Left ventricle myocardium inferior (tissue), 1 donor: ENCODE data around the gene LY6G6D. TPM values are rescaled to one million over a fixed set of nuclear protein-coding genes. Genes with fewer than 3 reads are reported as not detected.

Experiments used
- DNase-seq: peaks from one replicate; pipeline ENCODE4 v3.0.0-alpha.2; 2020
- H3K27ac ChIP-seq: fragments of 200-600 bp; replicated peaks from 2 replicates; pipeline ENCODE4 v1.8.0; 2021
- H3K27me3 ChIP-seq: fragments of 200-600 bp; 2 replicates; pipeline ENCODE4 v1.8.0; 2021; ENCODE audit warnings: low read depth
- H3K36me3 ChIP-seq: fragments of 200-600 bp; 2 replicates; pipeline ENCODE4 v1.8.0; 2021
- H3K4me1 ChIP-seq: fragments of 200-600 bp; 2 replicates; pipeline ENCODE4 v1.8.0; 2021
- H3K4me3 ChIP-seq: fragments of 200-600 bp; 2 replicates; pipeline ENCODE4 v1.8.0; 2021; ENCODE audit warnings: mild to moderate bottlenecking, moderate library complexity
- H3K9me3 ChIP-seq: fragments of 200-600 bp; replicated peaks from 2 replicates; pipeline ENCODE4 v1.8.0; 2021
- CTCF ChIP-seq: fragments of 200-600 bp; IDR thresholded peaks from 2 replicates; pipeline ENCODE4 v1.8.0; 2021; ENCODE audit warnings: antibody characterized with exemption, mild to moderate bottlenecking, borderline replicate concordance
- intact Hi-C: fragments of 100-400 bp; cut with micrococcal nuclease; formaldehyde crosslinking; loops from one replicate; pipeline ENCODE4 v1.11.0; 2022
- total RNA-seq: library from RNA; stranded (reverse); fragmentation: NEBNext Ultra II Directional; extraction: Animal tissue kit (Norgen Biotek cat#: 25700); gene quantifications from one replicate; pipeline ENCODE4 v1.2.1, GENCODE V29; 2021
- donor health status: DM: no; HTN: yes; CAD: no; lungs with severe emphysema.

LY6G6D gene
- total RNA-seq, 1 donor from 2014 or later: not detected

- Histone ChIP-seq H3K4me1 (no peaks in the 10 kb centered on the region), H3K27ac (no peak overlapping the region)
- no peak for DNase-seq
Observed at GRCh38 chr6:31717499-31718222, 2.5 kb downstream of the LY6G6D start.

GRCh38 chr6:31718265-31718664, 3.1 kb downstream of the LY6G6D start:
- Histone ChIP-seq H3K27me3 (no peaks in the 10 kb centered on the region), H3K36me3 (no peaks in the 10 kb centered on the region), H3K9me3 (no peaks in the 10 kb centered on the region), H3K27ac (no peak overlapping the region), H3K4me1 (no peaks in the 10 kb centered on the region), H3K4me3 (no peak overlapping the region)
- DNase-seq: no peak
- TF ChIP-seq CTCF: no peak
- intact Hi-C loops: no loop called here

More at GRCh38 chr6:31717499-31718222, 2.5 kb downstream of the LY6G6D start:
- Histone ChIP-seq H3K36me3 (no peaks in the 10 kb centered on the region), H3K27me3 (no peaks in the 10 kb centered on the region), H3K4me3 (no peak overlapping the region), H3K9me3 (no peaks in the 10 kb centered on the region)
- intact Hi-C loops: no loop called here
- TF ChIP-seq CTCF: no peak

- Histone ChIP-seq H3K36me3 (no peaks in the 10 kb centered on the region), H3K9me3 (no peaks in the 10 kb centered on the region), H3K4me1 (no peaks in the 10 kb centered on the region), H3K4me3 (no peak overlapping the region), H3K27ac (no peak overlapping the region), H3K27me3 (no peaks in the 10 kb centered on the region)
- intact Hi-C loops: no loop called here
- TF ChIP-seq CTCF: no peak
- no peak for DNase-seq
Observed at GRCh38 chr6:31719001-31719400, 3.9 kb downstream of the LY6G6D start.

- Histone ChIP-seq H3K36me3 (no peaks in the 10 kb centered on the region), H3K4me3 (no peak overlapping the region), H3K9me3 (no peaks in the 10 kb centered on the region), H3K4me1 (no peaks in the 10 kb centered on the region), H3K27me3 (no peaks in the 10 kb centered on the region), H3K27ac (no peak overlapping the region)
- intact Hi-C loops: no loop called here
- no peak for DNase-seq
- TF ChIP-seq CTCF: no peak
Observed at GRCh38 chr6:31720196-31720770, 5.1 kb downstream of the LY6G6D start.

GRCh38 chr6:31721351-31722020, 6.3 kb downstream of the LY6G6D start, which contains the start of gene LY6G6C:
Gene LY6G6C (minus strand): TSS chr6:31721746. CDS start chr6:31721679, 67 bp downstream.
- DNase-seq: no peak
- H3K27me3 ChIP-seq: no peaks in the 10 kb centered on the region
- no peaks in the 10 kb centered on the region for H3K4me1 ChIP-seq
- intact Hi-C loops: no loop called here
- H3K4me3 ChIP-seq: no peak within 1 kb of the TSS
- H3K36me3 ChIP-seq: peaks cover 10% of the 10 kb centered on the region
- no peak for TF ChIP-seq CTCF
- no peak within 1 kb of the TSS for H3K27ac ChIP-seq
- no peaks in the 10 kb centered on the region for H3K9me3 ChIP-seq
